GM21526 (cell line): ENCODE results near the gene KIF18A.

Source experiments
- ATAC-seq: cut with Tn5 transposase; IDR thresholded peaks from one replicate; pipeline ENCODE4 v1.9.1; 2021; ENCODE audit warnings: moderate library complexity; ENCODE audit not compliant: unreplicated experiment, low FRiP score

The KIF18A gene

GRCh38 chr11:27972522-27973170 is 135.3 kb downstream of the KIF18A start:
- no peak for ATAC-seq

- ATAC-seq, result no peak
Observed at GRCh38 chr11:27971171-27971570, 136.8 kb downstream of the KIF18A start.
